Measurements from ENCODE around the gene KCNH2.
"Not testable (repeated sequence)": the region's sequence is repeated elsewhere in the genome, so short reads cannot be mapped to it uniquely, and the experiment has no call there.

KCNH2 gene

GRCh38 chr7:150978126-150978789, at the start of gene KCNH2:
Gene KCNH2 (minus strand): TSS chr7:150978321. CDS start chr7:150977913, 408 bp downstream.
- H3K4me3 ChIP-seq (ENCODE audit: low read length) = peak within 1 kb of the TSS; percentile 47
- DNase-seq (ENCODE audit: low read depth) = no peak

GRCh38 chr7:151027728-151028130, 49.6 kb upstream of the KCNH2 start:
- DNase-seq (ENCODE audit: low read depth) = not testable (repeated sequence)
- peak overlapping the region; percentile 83 for H3K4me3 ChIP-seq (ENCODE audit: low read length)

More at GRCh38 chr7:150978126-150978789, at the start of gene KCNH2:
- no peak for TF ChIP-seq CTCF (conservative IDR thresholded peaks at IDR 0.05; ENCODE audit: low read depth, low read length)

- H3K4me3 ChIP-seq (ENCODE audit: low read length) = peak overlapping the region; percentile 83
- peak; percentile 71 for DNase-seq (ENCODE audit: low read depth)
Observed at GRCh38 chr7:151026771-151027727, 48.9 kb upstream of the KCNH2 start.

GRCh38 chr7:151025924-151026671, 48.0 kb upstream of the KCNH2 start:
- H3K4me3 ChIP-seq (ENCODE audit: low read length) = no peak overlapping the region
- TF ChIP-seq CTCF (conservative IDR thresholded peaks at IDR 0.05; ENCODE audit: low read depth, low read length) = no peak
- no peak for DNase-seq (ENCODE audit: low read depth)

GRCh38 chr7:151024435-151025056, 46.4 kb upstream of the KCNH2 start, which contains the start of gene ATG9B:
Gene ATG9B (minus strand): TSS chr7:151024494. CDS start chr7:151024423, 71 bp downstream.
- no peak for TF ChIP-seq CTCF (conservative IDR thresholded peaks at IDR 0.05; ENCODE audit: low read depth, low read length)
- no peak for DNase-seq (ENCODE audit: low read depth)
- no peak within 1 kb of the TSS for H3K4me3 ChIP-seq (ENCODE audit: low read length)

GRCh38 chr7:151023232-151023631, 45.1 kb upstream of the KCNH2 start:
- no peak overlapping the region for H3K4me3 ChIP-seq (ENCODE audit: low read length)
- no peak for DNase-seq (ENCODE audit: low read depth)
- TF ChIP-seq CTCF (conservative IDR thresholded peaks at IDR 0.05; ENCODE audit: low read depth, low read length) = no peak

- no peak overlapping the region for H3K4me3 ChIP-seq (ENCODE audit: low read length)
- no peak for TF ChIP-seq CTCF (conservative IDR thresholded peaks at IDR 0.05; ENCODE audit: low read depth, low read length)
- DNase-seq (ENCODE audit: low read depth) = no peak
Observed at GRCh38 chr7:151020231-151020630, 42.1 kb upstream of the KCNH2 start.
